Measurements from ENCODE around the gene DPF1.
"Not testable (repeated sequence)": the region's sequence is repeated elsewhere in the genome, so short reads cannot be mapped to it uniquely, and the experiment has no call there.

The DPF1 gene

DNA sequence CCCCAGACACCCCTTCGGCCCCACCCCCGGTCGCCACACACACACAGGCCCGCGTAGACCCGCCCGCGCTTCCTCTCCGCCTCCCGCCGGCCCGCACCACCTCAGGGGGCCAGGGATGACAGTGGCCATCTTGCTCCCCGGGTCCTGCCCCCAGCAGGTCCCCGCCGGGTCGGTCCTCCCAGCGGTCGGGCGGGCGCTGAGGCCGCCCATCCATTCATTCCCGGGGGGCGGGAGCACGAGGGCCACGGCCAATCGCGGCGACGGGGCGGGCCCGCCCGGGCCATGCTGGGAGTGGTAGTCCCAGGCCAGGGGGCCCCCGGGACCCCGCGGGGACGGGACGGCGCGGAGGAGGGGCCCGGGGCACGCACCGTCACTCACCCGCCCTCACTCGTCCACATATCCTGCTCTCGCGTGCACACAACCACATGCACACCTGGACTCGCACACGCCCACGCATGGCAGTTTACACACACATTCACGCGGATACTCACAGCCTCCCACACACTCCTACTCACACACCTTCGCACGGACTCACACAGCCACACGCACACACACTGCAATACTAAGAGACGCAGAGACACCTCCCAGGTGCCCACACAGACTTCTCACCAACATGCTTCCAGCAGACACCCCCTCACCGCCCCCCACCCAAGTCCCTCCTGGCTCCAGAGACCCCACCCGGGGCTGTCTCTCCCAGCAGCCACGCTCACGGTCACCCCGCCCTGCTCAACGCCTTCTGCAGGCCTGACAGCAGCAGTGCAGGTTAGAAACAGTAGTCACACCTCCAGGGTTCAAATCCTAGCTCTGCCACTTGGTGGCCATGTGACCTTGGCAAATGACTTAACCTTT, at the start of gene DPF1:
Gene DPF1, minus strand, starts transcription at position 209 of the 849 bp plus-strand sequence. Its CDS starts 80 bp downstream, at position 129.
- DNase-seq = peak; percentile 99

DNA sequence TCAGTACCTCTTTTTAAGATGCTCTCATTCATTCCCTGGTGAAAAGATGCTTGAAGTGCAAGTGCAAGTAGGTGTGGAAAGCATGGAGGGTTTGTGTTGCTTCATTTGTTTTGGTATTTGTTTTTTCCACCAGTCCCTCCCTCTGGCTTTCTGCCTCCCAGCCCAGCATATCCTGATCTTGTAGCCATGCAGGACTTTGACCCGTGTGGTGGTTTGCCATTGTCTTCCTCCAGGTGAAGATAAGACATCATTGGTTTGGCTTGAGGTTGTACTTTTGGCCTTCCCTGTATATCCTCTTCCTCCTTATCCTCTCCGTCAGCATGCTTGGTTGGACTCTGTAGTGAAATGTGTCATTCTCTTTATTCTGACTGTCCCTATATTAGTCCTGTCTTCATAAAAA, 49.5 kb upstream of the DPF1 start:
- DNase-seq = no peak

DNA sequence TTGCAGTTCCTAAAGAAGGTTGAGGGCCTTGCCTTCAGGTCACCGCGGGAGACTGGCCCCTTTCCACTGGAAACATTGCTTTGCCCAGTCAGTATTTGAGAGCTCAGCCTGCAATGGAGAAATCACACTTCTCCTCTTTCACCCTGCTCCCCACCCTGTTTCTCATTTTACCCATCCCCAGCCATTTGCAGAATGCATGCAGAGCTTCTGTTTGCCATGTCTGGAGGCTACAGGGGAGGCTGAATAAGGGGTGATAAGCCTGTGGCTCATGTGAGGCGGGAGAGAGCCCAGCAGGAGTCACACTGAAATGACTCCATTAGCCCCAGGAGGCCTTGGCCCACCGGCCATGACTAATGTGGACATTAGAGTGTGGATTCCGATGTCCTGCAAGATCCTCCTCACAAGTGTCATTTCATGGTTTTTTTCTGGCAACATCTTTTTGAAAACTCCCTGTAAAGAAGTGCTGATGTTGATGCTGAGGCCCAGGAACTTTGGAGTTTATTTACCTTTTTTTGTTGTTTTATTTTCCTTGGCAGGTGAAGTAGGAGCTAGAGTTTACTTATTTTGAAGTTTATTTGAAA, 46.7 kb upstream of the DPF1 start:
- peak; percentile 88 for DNase-seq

DNA sequence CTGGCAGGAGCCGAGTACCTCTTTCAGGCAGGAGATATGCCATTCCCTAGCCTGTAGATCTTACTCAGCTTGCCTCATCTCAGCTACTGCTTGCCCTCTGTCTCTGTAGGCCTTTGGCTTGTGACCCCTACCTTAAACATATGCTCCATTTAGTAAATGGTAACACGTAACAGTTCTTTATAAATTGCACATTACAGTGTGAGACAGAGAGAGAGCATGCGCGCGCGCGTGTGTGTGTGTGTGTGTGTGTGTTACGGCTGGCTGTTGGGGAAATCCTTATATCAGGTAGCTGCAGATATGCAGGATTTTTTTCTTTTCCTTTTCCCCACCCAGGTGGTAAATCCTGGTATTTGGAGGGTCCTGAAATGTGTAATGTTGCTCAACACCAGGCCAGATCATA, 44.5 kb upstream of the DPF1 start:
- DNase-seq = peak; percentile 97

DNA sequence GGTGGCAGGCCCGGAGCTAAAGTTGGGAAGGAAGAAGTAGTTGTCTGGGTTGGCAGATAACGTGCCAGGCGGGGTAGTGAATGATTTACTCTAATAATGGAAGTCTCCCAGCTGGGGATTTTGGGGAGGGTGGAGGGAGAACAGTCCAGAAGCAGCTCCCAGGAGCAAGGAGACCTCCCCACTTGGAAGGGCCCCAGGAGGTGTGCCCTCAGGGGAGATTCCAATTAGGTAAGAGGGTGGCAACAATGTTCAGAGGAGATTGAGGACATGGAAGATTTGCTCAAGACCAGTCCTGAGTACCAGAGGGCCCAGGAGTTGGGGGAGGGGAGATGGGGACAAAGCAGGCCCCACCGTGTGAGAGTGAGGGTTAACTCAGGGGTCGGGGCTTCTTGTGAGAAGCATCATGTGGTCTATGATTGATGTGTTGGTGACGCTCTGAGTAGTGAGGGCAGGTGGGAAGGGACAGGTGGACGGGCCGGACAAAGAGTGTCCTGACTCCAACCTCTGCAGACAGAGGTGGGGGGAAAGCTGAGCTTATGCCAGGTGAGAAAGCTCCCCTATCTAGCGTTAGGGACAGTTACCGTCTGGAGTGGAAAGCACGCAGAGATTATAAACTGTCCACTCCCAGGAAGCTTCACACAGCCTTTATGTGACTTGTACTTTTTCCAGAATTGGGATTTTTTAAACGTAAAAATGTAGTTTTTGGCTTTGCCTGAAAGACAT, 43.9 kb upstream of the DPF1 start:
- DNase-seq = peak; percentile 48

DNA sequence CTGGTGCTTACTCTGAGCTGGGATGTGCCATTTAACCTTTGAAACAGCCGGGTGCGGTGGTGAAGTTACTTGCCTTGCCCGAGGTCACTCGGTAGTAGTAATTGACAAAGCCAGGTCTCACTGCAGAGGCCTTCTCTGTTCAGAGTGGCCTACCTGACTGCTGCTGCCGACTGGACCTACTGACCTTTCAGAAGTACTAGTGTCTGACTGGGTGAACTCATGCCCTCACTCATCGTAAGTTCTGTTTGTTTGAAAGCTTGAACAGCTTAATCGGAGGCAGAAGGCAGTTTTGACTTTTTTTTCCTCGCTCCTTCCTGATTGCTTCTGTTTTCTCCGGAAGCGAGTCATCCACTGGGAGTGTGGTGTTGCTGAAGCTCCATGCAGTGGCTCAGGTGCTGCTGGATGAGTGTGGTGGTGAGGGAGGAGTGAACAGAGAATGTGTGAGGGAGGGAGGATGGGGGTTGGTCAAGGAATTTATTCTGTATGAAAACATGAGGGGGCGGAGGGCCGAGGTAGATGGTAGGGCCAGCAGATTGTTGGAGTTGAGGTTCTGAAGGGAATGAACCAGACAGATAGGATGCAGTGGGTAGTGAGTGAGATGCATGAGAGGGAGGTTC, 43.1 kb upstream of the DPF1 start:
- DNase-seq = peak; percentile 81

DNA sequence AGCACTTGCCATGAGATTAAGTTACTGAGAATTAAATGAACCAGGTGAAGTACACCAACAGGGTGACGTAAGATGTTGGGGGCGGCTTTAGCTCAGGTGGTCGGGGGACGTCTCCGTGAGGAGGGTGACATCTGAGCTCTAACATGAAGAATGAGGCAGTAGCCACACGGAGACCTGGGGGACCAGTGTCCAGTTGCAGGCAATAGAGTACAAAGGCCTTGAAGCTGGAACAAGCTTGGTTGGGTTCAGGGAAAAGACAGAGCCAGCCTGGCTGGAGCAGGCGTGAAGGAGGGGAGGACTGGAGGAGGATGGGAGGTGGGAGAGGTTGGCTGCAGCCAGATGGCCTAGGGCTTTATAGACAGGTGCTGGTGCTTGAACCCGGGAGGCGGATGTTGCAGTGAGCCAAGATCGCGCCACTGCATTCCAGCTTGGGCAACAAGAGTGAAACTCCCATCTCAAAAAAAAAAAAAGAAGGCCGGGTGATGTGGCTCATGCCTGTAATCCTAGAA, 42.0 kb upstream of the DPF1 start:
- DNase-seq = no peak

DNA sequence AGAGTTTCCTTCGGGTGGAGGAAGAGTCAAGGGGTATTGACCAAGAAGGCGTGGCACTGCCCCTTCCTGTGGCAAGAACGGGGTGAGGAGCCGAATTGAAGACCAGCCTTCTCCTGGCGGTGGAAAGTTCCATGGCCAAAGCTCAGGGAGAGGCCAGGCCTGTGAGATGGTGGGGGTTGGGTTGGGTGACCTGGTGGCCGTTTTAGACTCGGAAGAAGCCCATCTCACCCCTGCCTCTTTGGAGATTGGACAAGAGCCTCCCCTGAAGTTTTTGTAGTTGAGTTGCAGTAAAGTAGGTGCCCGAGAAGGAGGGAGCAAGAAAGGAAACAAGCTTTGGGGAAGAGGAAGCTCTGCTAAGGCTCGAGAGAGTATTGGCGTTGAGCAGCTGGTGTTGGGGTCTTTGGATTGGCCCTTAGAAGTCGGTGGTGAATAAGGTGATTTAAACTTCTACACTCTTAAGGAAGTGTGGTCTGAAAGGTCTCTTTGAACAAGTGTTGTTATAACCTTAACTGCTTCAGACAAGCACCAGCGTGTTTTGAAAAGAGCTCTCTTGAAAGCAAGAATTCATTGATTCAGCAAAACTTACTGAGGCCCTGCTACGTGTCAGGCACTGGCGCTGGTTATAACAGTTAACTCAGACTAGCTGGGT, 41.3 kb upstream of the DPF1 start:
- peak; percentile 82 for DNase-seq

DNA sequence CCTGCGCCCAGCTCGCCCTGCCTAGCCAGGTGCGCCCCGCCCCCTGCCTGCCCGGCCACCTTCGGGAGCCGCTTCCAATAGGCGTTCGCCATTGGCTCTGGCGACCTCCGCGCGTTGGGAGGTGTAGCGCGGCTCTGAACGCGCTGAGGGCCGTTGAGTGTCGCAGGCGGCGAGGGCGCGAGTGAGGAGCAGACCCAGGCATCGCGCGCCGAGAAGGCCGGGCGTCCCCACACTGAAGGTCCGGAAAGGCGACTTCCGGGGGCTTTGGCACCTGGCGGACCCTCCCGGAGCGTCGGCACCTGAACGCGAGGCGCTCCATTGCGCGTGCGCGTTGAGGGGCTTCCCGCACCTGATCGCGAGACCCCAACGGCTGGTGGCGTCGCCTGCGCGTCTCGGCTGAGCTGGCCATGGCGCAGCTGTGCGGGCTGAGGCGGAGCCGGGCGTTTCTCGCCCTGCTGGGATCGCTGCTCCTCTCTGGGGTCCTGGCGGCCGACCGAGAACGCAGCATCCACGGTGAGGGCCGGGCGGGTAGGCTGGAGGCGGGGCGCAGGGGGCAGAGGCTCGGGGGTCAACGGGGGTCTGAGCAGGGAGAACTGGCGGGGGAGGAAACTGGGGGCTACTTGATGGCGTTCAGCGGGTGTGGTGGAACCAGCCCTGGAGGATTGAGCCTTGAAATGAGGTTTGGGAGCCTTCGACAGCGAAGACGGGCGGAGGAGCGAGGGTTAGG, 40.6 kb upstream of the DPF1 start, which contains the start of gene SPINT2:
Gene SPINT2, plus strand, starts transcription at position 88 of the 727 bp plus-strand sequence. Its CDS starts 320 bp downstream, at position 408.
- peak; percentile 98 for DNase-seq

DNA sequence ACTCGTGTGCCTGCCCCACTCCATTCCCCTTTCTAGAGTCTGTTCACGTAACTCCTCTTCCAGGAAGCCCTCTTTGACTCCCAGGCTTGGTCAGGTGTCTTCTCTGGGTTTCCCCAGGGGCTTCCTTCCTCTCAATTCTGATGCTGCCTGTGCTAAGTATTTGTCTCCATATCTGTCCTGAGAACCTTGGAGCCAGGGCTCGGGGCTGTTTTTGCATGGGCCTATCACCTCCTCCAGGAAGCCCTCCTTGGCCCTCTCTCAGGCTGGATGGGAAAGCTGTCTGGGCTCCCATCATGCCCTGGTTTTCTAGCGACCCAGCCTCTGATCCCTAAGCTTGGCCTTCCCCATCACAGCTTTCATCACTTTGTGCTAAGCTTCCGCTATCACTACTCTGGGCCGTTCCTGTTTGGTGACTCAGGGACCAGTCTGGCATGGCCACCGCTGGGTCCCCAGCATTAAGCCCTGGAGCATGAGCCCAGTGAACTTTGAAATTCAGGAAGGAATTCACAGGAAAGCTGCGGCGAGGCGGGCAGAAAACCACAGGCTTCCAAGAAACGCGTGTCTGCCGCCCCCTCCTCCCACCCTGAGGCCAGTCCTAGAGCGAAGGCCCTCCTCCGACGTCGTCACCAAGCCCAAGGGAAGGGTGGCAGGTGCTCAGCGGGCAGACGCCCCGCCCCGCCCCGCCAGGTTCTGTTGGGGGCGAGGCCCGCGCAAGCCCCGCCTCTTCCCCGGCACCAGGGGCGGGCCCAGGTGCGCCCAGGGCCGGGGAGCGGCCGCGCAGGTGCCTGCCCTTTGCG, 39.9 kb upstream of the DPF1 start:
- peak; percentile 98 for DNase-seq

DNA sequence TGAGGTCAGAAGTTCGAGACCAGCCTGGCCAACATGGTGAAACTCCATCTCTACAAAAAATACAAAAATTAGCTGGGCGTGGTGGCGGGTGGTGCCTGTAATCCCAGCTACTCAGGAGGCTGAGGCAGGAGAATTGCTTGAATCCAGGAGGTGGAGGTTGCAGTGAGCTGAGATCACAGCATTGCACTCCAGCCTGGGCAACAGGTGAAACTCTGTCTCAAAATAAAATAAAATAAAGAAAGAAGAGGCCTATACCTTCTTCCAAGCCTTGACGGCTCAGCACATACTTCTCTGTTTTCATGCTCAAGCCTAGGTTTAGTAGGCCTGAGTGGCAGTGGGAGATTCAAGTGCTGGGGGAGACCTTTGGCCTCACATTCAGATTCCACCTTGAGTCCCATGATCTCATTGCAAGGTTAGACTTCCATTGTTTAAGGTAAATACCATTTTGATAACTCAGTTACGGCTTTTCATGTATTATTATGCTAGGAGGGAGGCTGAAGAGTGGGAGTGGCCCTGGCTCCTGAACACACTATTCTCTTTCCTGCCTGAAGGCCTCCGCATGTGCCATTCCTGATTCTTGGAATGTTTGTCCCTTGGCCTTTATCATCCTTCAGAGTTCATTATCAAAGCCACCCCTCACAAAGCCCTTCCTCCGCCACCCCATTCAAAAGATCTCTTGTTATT, 38.7 kb upstream of the DPF1 start:
- DNase-seq = no peak

DNA sequence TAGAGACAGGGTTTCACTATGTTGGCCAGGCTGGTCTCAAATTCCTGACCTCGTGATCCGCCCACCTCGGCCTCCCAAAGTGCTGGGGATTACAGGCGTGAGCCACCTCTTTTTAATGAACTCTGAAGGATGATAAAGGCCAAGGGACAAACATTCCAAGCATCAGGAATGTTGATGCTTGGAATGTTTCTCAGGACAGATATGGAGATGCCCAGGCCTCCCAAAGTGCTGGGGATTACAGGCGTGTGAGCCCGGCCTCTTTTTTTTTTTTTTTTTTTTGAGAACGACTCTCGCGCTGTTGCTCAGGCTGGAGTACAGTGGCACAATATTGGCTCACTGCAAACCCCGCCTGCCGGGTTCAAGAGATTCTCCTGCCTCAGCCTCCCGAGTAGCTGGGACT, 37.9 kb upstream of the DPF1 start:
- not testable (repeated sequence) for DNase-seq

DNA sequence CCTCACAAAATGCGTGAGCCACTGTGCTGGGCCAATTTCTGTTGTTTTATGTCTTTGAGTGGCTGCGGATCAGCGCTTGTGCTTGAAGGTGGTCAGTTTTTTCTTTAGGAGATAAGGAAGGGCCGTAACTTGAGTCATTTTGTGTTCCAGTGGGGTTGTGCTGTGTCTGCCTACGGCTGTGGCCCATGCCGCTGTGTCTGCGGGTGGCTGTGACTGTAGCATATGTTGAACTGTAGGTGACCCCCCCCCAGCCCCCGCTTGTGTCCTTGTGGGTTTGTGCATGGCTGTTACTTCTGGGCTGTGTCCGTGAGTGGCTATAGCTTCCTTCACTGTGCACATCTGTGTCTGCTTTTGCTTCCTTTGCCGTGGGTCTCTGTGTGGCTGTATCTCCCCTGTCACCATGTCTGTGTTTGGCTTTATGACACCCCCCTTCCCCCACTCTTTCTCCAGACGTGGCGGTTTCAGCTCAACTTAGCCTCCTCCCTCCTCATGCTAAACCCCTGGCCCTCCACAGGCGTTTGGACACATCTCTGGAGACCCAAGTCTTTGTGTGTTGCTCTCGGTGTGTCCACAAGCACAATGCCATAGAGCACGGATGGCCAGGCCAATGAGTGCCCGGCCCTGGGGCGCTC, 31.5 kb upstream of the DPF1 start:
- DNase-seq = peak; percentile 82

DNA sequence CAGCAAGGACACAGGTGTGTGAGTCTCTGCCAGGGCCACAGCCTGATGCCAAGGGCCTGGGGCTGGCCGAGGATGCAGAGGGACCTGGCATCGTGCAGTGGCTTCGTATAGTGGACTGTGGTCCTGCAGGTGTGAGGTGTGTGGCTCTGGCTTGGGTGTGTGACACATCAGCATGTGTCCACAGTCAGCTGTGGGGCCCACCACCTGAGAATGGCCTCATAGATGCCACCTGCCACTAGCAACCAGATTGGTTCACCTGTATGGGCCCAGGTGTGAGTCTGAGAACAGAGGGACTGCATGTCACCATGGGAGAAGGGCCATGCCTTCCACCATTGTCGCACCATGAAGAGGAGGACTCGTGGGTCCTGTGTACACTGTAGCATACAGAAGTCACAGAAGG, 29.8 kb upstream of the DPF1 start:
- no peak for DNase-seq

DNA sequence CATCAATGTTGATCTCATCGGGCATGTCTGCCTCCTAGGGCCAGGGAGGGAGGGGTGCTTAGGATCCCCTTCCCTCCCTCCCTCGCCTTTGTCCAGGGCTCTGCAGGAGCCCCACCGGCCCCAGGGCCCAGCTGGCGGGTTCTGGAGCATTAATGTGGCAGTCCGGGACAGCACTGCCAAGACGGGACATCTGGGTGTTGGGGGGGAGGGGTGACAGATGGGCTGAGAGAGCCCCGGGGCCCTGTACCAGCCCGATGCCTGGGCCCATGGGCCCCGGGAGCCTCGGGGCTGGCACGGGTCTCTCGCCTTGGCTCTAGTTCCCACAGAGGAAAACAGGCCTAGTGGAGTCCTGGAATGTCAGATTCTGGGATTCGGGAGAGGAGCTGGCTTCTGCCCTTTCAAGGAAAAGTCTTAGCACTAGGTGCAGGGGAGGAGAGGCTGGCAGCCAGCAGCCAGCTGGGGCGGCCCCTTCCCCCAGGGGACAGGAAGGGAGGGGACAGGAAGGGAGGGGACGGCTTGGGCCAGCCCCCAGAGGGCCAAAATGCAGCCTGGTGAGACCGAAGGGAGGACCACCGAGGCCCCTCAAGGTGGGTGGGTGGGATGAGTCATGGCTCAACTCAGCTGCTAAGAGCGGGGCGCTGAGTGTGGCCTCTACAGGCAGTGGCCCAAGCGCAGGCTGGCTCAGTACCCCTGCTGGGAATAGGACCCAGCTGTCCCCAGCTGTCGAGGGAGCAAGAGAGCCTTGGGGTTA, 29.1 kb upstream of the DPF1 start:
- no peak for DNase-seq

DNA sequence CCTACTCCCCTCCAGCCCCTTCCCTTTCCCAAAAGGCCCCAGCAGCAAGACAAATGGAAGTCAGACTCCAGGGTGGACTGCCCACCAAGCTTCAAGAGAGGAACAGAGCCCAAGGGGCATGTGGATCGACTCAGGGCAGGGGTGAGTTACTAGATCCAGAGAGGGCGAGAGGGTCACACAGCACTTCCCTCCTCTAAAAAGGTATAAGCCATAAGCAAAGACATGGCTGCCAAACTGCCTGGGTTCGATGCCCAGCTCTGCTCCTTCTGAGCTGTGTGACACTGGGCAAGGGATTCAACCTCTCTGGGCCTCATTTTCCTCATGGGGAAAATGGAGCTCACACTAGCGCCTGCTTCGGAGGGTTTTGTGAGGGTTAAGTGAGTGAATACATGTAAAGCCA, 28.4 kb upstream of the DPF1 start:
- no peak for DNase-seq

DNA sequence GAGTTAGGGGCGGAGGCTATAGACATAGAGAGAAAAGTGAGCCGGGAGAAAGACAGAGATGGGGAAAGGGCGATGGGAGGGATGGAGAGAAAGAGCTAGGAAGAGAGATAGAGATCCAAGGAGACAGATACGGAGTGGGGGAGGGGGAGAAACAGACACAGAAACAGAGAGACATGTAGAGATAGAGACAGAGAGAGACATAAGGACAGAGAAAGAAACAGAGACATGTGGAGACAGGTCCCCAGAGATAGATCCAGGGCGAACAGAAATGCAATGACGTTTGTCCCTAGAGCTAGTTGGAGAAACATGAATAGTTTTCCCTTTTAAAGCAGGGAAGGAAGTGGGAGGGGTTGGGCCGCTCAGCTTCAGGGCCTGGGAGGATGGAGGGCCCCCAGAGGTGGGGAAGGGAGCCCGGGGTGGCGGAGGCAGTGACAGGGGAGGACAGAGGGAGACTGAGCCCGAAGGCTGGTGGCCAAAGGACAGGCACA, 27.6 kb upstream of the DPF1 start:
- DNase-seq = peak; percentile 79

DNA sequence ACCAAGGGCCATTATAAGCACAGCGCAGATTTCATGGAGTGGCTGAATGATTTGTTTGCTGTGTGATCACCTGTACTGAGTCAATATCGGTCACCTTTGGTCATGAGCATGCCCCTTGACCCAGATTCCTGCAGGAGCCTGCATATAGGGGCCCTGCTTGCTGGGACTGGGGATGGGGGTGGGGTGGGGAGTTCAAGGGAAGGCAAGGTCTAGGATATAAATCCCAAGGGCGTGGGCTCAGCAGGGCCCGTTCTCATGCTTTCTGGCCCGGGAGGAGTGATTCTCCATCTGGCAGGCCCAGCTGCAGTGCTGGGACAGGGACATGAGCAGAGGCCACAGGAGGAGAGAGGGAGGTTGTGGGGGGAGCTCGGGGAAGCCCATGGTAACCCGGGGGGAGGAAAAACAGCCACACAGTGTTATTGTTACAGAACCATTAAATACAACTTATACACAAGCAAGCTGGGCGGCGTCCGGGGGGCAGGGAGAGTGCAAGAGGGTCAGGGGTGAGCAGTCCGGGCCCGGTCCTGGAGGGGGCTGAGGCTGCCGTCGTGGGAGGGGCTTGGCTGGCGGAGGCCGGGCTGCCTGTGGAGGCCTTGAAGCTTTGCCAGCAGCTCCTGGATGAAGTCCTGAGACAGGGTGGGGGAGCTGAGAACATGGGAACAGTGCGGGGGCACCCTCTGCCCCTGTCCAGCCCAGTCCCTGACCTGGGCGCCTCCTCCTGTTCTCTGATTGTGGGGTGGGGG, 27.0 kb upstream of the DPF1 start:
- peak; percentile 78 for DNase-seq
